Measurements from ENCODE around the gene STX8.

- TF ChIP-seq CTCF (IDR thresholded peaks at IDR 0.05) (no peak), POLR2AphosphoS5 (IDR thresholded peaks at IDR 0.05) (no peak)
Observed at GRCh38 chr17:9229826-9230201, 345.8 kb downstream of the STX8 start.
